Ascending aorta (tissue), 2 donors: ENCODE measurements around the gene FOXN1. TPM values are rescaled to one million over a fixed set of nuclear protein-coding genes. Genes with fewer than 3 reads are reported as not detected.

Experiments
- DNase-seq, 2 donors: peaks; one replicate each; pipeline ENCODE4 v3.0.0-alpha.2; 2019; ENCODE audit warnings: low spot score in 2 of 2
- H3K27ac ChIP-seq, 2 donors: fragments of 200-600 bp; sonication (generic); one replicate each; pipeline ENCODE4 v1.5.1; 2016 to 2017; ENCODE audit warnings: mild to moderate bottlenecking in 1 of 2
- H3K27me3 ChIP-seq: fragments of 200-600 bp; sonication (generic); one replicate; pipeline ENCODE4 v1.5.1; 2017
- H3K36me3 ChIP-seq, 2 donors: fragments of 200-600 bp; sonication (generic); one replicate each; pipeline ENCODE4 v1.5.1; 2016
- H3K4me1 ChIP-seq, 2 donors: fragments of 200-600 bp; sonication (generic); one replicate each; pipeline ENCODE4 v1.5.1; 2016 to 2017; ENCODE audit warnings: mild to moderate bottlenecking in 1 of 2
- H3K4me3 ChIP-seq, 2 donors: fragments of 200-600 bp; sonication (generic); one replicate each; pipeline ENCODE4 v1.5.1; 2016 to 2017; ENCODE audit warnings: mild to moderate bottlenecking in 1 of 2
- H3K9me3 ChIP-seq, 2 donors: fragments of 200-600 bp; sonication (generic); one replicate each; pipeline ENCODE4 v1.5.1; 2016
- CTCF ChIP-seq, 3 experiments: fragments of 200-600 bp in 2 of 3; fragments of 450-650 bp in 1 of 3; sonication (generic) in 2 of 3; IDR thresholded peaks; one replicate each; pipeline ENCODE4 v1.5.1; 2016 to 2019; ENCODE audit warnings: antibody characterized with exemption in 3 of 3, mild to moderate bottlenecking in 1 of 3, moderate library complexity in 1 of 3
- intact Hi-C: fragments of 100-400 bp; cut with DNase I; formaldehyde crosslinking; loops from one replicate; pipeline ENCODE4 v1.15.1; 2023
- total RNA-seq: library from RNA; depleted of rRNA; stranded (reverse); fragments of >200 nt; gene quantifications from one replicate; pipeline ENCODE4 v1.1.0, GENCODE V29; 2016

Gene FOXN1
- total RNA-seq, 1 donor from 2014 or later, result not detected

GRCh38 chr17:28499684-28500357 is 6.3 kb upstream of the FOXN1 start:
- TF ChIP-seq CTCF (IDR thresholded peaks at IDR 0.05), result no peak
- no peaks in the 10 kb centered on the region for H3K4me1 ChIP-seq
- H3K9me3 ChIP-seq, result no peaks in the 10 kb centered on the region
- H3K27ac ChIP-seq, result no peak overlapping the region
- no peaks in the 10 kb centered on the region for H3K27me3 ChIP-seq
- intact Hi-C loops, result no loop called here
- H3K36me3 ChIP-seq, result no peaks in the 10 kb centered on the region
- no peak overlapping the region for H3K4me3 ChIP-seq
- DNase-seq, result no peak

DNA sequence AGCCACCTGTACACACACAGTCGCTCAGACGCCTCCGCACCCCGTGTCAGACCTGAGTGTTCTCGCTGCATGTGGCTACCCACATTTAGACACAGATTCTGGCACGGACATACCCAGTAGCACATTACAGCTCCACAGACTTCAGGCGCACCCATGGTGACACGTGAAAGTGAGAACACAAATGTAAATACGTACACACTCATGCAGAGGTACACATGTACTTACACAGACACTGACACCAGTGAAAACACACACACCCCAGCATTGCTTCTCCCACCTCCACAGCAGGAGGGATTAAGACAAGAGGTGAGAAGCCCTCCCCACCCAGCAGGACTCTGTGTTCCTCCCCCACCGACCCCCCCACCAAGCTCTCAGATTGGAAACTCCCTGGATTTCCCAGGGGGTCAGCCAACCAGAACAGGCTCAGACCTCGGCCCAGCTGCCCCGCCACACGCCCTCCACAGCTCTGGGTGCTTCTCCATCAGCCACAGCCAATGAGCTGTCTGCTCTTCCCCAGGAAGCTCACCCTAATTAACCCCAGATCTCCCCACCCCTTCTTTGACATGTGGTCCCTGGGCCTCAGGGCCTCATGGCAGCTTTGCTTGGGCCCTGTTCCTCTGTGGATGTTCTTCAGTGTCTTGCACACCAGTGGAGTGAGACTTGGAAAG is 5.3 kb upstream of the FOXN1 start:
- H3K9me3 ChIP-seq, result no peaks in the 10 kb centered on the region
- no peaks in the 10 kb centered on the region for H3K27me3 ChIP-seq
- H3K27ac ChIP-seq, result no peak overlapping the region
- H3K36me3 ChIP-seq, result no peaks in the 10 kb centered on the region
- DNase-seq, result no peak
- TF ChIP-seq CTCF (IDR thresholded peaks at IDR 0.05), result no peak
- intact Hi-C loops, result no loop called here
- no peak overlapping the region for H3K4me3 ChIP-seq
- no peaks in the 10 kb centered on the region for H3K4me1 ChIP-seq

DNA sequence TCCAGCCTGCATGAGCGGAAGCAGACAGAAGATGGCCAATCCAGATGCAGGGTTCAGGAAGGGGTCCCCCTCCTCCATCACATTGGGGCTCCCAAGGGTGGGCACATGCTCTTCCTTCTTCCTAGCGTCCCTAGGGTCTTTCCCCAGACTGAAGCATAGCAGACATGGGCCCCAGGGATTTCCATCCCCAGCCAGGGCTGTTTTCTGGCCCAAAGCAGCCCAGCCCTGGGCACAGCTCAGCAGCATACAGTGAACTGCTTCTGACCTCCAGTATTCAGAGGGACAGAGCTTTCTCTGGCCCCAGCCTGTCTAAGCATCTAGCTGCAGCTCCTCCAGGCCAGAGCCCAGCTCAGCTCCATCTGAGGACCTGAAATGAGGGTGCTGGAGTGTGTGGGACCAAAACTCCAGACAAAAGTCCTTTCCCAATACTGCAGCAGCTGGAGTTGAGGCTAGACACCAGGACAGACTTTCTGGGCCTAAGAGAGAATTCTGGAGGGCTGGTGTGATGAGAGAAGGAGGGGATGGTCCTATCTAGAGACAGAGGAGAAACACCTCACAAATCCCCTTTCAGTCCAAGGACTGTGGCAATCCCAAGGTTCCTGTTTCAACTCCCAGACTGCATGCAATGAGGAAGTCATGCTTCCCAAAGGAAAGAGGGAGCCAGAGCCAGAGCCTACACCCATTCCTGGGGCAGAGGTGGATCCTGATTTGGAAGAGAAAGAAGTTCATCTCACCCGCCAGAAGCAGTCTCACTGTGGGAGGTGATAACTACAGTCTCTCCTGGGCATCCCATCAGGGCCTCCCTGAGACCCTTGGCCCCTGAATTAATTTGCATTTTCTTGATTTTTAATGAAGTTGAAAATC is 4.5 kb upstream of the FOXN1 start:
- TF ChIP-seq CTCF (IDR thresholded peaks at IDR 0.05), result no peak
- no peaks in the 10 kb centered on the region for H3K27me3 ChIP-seq
- H3K27ac ChIP-seq, result no peak overlapping the region
- DNase-seq, result no peak
- H3K36me3 ChIP-seq, result no peaks in the 10 kb centered on the region
- no peaks in the 10 kb centered on the region for H3K4me1 ChIP-seq
- intact Hi-C loops, result no loop called here
- H3K4me3 ChIP-seq, result no peak overlapping the region
- H3K9me3 ChIP-seq, result no peaks in the 10 kb centered on the region

GRCh38 chr17:28503420-28503819 is 2.7 kb upstream of the FOXN1 start:
- intact Hi-C loops, result no loop called here
- no peaks in the 10 kb centered on the region for H3K9me3 ChIP-seq
- no peaks in the 10 kb centered on the region for H3K36me3 ChIP-seq
- H3K27me3 ChIP-seq, result no peaks in the 10 kb centered on the region
- TF ChIP-seq CTCF (IDR thresholded peaks at IDR 0.05), result no peak
- DNase-seq, result no peak
- H3K4me1 ChIP-seq, result no peaks in the 10 kb centered on the region
- H3K27ac ChIP-seq, result no peak overlapping the region
- H3K4me3 ChIP-seq, result no peak overlapping the region

DNA sequence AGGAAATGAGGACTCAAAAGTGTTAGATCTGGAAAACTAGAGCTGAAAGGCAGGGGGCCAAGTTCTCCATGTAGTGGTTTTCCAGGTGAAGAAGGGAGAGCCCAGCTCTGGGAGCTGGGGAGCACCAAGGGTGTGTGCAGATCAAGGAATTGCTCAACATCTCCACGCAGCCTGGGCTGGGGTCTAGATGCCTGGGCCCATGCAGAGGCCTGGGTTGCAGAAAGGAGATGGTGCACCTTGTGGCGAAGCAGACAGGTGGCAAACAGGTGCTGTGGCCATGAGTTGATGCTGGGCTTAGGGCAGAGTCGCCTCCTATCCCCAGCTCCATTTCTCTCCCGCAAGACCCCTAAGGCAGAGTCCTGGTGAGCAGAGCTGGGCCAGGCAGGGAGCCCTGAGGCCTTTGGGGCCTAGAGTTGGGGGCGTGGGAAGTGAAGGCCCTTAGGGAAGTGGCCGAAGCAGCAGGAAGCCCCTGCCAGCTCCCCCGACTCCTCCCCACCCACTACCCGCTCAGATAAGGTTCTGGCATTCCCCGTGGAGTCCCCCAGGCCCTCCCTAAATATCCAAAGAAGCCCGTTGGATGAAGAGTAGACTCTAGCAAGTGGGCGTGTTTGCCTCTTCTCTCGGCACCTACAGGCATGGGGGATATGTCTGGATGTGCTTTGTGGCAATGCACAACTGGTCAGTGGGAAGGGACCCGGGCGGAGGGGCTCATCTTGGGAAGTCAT is 777 bp downstream of the FOXN1 start:
- no peak overlapping the region for H3K27ac ChIP-seq
- H3K36me3 ChIP-seq, result no peaks in the 10 kb centered on the region
- no peaks in the 10 kb centered on the region for H3K4me1 ChIP-seq
- no peaks in the 10 kb centered on the region for H3K9me3 ChIP-seq
- no peak for TF ChIP-seq CTCF (IDR thresholded peaks at IDR 0.05)
- intact Hi-C loops, result no loop called here
- no peak overlapping the region for H3K4me3 ChIP-seq
- no peak for DNase-seq
- H3K27me3 ChIP-seq, result no peaks in the 10 kb centered on the region
